Measurements from ENCODE around the gene EML5.

GRCh38 chr14:88802596-88802995 is 9.8 kb upstream of the EML5 start:
- TF ChIP-seq POLR2A (IDR thresholded peaks at IDR 0.05) (no peak), POLR2AphosphoS5 (IDR thresholded peaks at IDR 0.05) (no peak), EP300 (IDR thresholded peaks at IDR 0.05) (no peak)
- TF ChIP-seq, protein P1, sequence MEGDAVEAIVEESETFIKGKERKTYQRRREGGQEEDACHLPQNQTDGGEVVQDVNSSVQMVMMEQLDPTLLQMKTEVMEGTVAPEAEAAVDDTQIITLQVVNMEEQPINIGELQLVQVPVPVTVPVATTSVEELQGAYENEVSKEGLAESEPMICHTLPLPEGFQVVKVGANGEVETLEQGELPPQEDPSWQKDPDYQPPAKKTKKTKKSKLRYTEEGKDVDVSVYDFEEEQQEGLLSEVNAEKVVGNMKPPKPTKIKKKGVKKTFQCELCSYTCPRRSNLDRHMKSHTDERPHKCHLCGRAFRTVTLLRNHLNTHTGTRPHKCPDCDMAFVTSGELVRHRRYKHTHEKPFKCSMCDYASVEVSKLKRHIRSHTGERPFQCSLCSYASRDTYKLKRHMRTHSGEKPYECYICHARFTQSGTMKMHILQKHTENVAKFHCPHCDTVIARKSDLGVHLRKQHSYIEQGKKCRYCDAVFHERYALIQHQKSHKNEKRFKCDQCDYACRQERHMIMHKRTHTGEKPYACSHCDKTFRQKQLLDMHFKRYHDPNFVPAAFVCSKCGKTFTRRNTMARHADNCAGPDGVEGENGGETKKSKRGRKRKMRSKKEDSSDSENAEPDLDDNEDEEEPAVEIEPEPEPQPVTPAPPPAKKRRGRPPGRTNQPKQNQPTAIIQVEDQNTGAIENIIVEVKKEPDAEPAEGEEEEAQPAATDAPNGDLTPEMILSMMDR (IDR thresholded peaks at IDR 0.05): no peak

All from sigmoid colon (tissue), 4 donors.